ENCODE measurements around the gene OBSCN.
A peak's percentile ranks its signal among the peaks of the same experiment; 100 is the strongest.

OBSCN gene, protein sequence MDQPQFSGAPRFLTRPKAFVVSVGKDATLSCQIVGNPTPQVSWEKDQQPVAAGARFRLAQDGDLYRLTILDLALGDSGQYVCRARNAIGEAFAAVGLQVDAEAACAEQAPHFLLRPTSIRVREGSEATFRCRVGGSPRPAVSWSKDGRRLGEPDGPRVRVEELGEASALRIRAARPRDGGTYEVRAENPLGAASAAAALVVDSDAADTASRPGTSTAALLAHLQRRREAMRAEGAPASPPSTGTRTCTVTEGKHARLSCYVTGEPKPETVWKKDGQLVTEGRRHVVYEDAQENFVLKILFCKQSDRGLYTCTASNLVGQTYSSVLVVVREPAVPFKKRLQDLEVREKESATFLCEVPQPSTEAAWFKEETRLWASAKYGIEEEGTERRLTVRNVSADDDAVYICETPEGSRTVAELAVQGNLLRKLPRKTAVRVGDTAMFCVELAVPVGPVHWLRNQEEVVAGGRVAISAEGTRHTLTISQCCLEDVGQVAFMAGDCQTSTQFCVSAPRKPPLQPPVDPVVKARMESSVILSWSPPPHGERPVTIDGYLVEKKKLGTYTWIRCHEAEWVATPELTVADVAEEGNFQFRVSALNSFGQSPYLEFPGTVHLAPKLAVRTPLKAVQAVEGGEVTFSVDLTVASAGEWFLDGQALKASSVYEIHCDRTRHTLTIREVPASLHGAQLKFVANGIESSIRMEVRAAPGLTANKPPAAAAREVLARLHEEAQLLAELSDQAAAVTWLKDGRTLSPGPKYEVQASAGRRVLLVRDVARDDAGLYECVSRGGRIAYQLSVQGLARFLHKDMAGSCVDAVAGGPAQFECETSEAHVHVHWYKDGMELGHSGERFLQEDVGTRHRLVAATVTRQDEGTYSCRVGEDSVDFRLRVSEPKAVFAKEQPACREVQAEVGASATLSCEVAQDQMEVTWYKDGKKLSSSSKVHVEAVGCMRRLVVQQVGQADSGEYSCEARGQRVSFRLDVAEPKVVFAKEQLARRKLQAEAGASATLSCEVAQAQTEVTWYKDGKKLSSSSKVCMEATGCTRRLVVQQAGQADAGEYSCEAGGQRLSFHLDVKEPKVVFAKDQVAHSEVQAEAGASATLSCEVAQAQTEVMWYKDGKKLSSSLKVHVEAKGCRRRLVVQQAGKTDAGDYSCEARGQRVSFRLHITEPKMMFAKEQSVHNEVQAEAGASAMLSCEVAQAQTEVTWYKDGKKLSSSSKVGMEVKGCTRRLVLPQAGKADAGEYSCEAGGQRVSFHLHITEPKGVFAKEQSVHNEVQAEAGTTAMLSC (N-terminal part only)
- total RNA-seq, result 243 to 363 (median 268) reads per million in 4 donors

DNA sequence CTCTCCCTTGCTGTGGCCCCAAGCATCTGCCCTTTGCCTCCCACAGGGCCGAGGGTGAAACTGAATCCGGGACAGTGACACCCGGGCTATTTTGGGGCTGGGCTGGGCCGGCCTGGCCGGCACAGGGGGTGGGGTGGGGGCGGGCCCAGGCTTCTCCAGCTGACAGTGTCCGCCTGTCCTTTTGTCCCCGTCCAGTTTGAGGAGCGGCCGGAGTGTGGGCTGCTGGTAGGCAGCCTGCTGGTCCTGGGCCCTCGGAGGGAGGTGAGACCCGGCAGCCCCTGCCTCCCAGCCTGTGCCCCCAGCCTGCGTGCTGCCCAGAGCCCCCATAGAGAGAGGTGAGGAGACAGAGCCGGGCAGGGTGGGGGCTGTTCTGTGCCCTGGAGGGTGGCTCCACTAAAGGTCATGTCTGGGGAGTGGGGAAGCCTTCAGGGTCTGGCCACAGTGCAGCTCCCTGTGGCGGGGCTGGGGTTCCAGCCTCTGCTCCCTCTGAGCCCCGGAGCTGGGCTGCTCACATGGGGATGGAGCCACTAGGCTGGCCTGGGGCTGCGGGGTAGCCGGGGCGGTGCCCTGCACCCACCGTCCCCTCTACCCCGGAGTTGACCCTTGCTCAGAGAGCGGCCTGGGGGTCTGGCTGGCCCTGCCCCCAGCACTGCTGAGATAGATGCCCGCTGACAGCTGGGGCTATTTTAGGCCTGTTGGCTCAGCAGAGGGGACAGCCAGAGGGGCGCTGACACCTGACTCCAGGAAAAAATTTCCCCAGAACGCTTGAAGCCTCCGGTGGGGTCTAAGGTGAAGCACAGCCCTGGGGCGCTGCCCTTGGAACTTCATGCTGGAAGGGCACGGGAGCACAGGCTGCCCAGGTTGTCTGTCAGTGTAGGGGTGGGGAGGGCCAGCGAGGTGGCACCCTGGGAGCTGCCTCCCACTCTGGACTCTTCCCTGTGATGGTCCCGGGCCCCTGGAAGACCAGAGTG is at the start of gene OBSCN:
Gene OBSCN (plus strand): TSS at position 194 of the 971 bp plus-strand sequence. CDS start 3,740 bp downstream, outside the sequence.
- no peak for DNase-seq

DNA sequence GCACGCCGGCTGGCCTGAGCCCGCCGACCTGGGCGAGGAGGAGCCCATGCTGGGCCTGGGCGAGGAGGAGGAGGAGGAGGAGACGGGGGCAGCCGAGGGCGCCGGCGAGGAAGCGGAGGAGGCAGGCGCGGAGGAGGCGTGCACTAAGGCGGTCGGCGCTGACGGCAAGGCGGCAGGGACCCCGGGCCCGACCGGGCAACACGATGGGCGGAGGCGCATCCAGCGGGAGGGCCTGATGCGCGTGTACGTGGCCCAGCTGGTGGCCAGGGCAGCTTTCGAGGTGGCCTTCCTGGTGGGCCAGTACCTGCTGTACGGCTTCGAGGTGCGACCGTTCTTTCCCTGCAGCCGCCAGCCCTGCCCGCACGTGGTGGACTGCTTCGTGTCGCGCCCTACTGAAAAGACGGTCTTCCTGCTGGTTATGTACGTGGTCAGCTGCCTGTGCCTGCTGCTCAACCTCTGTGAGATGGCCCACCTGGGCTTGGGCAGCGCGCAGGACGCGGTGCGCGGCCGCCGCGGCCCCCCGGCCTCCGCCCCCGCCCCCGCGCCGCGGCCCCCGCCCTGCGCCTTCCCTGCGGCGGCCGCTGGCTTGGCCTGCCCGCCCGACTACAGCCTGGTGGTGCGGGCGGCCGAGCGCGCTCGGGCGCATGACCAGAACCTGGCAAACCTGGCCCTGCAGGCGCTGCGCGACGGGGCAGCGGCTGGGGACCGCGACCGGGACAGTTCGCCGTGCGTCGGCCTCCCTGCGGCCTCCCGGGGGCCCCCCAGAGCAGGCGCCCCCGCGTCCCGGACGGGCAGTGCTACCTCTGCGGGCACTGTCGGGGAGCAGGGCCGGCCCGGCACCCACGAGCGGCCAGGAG is 49.5 kb upstream of the OBSCN start:
- no peak for DNase-seq

- no peak for DNase-seq
These were observed 48.7 kb upstream of the OBSCN start for GRCh38 chr1:228159008-228159665.

GRCh38 chr1:228160201-228160761 is 47.6 kb upstream of the OBSCN start:
- no peak for DNase-seq

DNA sequence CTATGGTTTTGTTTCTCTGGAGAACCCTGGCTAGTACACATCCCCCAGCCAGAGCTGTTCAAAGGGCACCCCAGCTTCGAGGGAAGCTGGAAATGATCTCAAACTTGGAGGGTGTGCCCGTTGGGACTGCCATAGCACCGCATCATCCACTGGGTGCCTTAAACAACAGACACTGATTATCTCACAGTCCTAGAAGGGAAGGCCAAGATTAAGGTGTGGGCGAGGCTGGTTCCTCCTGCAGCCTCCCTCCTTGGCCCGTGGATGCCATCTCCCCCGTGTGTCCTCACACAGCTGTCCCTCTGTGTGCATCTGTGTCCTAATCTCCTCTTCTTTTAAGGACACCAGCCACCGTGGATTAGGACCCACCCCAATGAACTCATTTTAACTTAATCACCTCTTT is 46.5 kb upstream of the OBSCN start:
- DNase-seq, result no peak

GRCh38 chr1:228161866-228162265 is 46.0 kb upstream of the OBSCN start:
- DNase-seq, result no peak

DNA sequence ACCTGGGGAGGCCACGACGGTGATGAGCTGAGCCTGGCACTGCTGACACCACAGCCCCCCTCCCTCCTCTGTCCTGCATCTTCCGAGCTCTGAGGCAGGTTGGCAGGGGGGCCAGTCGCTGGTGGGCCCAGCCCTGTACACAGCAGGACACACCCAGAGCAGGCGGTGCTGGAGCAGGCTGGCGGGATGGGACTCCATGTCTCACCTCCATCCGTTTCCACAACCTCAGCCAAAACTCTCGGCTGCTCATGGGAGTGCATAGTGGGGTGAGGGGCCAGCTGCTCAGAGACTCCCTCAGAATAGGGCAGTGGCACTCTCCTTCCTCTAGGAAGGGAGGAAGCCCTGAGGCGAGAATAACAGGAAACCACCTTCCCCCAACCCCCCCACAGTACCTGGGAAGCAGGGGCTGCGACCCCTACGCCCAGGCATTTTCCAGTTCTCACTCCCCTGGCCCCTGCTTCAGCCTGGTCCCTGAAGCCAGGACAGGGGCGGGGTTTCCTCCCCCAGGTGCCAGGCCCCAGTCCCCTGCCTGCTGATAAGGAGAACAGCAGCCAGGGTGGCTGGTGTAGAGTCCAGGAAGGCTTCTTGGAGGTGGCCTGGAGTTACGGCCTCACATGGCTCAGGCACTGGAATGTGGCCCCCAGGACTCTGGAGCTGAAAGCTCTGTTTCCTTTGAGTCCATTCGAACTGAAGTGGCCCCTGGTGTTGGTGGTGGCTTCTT is 45.4 kb upstream of the OBSCN start:
- DNase-seq, result no peak

GRCh38 chr1:228163007-228163753 is 44.7 kb upstream of the OBSCN start:
- no peak for DNase-seq

DNA sequence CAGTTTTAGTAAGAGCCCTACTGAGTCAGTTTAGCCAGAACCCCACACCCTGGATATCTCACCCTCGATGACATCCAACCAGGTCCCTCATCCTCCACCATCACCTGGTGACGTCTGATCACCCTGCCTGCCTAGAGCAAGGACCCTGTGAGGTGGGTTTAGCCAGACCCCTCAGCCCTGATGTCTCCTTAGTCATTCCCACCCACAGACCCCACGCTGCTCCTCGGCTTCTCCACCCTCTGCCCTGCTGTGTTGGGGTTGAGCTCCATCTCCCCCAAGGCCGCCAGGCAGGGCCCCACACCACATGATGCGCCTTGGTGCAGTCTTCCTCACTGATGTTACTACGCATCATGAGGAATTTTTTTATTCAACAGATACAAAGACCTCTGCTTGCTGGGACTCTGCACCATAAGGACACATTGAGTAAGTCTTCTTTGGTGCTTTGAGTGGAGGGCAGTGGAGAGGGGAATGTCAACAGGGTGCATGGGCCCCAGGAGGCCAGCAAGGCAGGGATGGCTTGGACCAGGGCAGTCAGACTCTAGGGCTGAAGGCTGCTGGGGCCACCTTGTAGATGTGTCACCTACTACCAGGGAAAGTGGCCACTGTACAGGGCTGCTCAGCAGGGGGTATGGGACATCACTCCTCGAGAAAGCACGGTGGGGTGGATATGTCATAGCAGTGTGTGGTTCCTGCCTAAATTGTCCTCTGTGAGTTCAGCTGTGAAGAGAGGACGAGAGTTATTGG is 43.9 kb upstream of the OBSCN start:
- DNase-seq, result no peak

DNA sequence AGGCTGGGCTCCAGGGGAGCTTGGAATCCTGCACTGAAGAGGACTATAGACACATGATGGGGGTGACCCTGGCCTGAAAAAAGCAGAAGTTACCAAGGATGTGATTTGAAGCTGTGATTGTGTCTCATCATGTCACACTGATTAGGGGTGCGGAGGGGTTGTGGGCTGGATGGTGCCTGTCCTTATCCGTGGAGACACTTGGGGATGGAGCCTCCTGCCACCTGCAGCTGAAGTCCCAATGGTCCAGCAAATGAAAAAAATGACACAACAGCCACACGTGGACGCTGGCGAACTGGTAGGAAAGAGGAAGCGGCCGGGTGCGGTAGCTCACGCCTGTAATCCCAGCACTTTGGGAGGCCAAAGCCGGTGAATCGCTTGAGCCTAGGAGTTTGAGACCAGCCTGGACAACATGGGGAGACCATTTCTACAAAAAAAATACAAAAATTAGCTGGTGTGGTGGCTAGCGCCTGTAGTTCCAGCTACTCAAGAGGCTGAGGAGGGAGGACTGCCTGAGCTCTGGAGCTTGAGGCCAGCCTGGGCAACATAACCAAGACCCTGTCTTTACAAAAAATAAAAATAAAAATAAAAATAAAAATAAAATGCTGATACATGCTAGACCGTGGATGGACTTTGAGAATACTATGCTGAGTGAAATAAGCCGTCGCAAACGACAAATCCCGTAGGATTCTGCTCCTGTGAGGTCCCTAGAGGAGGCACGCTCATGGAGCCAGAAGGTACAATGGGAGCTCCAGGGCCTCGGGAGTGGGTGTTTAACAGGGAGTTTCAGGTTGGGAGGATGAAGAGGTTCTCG is 43.1 kb upstream of the OBSCN start:
- DNase-seq, result no peak

DNA sequence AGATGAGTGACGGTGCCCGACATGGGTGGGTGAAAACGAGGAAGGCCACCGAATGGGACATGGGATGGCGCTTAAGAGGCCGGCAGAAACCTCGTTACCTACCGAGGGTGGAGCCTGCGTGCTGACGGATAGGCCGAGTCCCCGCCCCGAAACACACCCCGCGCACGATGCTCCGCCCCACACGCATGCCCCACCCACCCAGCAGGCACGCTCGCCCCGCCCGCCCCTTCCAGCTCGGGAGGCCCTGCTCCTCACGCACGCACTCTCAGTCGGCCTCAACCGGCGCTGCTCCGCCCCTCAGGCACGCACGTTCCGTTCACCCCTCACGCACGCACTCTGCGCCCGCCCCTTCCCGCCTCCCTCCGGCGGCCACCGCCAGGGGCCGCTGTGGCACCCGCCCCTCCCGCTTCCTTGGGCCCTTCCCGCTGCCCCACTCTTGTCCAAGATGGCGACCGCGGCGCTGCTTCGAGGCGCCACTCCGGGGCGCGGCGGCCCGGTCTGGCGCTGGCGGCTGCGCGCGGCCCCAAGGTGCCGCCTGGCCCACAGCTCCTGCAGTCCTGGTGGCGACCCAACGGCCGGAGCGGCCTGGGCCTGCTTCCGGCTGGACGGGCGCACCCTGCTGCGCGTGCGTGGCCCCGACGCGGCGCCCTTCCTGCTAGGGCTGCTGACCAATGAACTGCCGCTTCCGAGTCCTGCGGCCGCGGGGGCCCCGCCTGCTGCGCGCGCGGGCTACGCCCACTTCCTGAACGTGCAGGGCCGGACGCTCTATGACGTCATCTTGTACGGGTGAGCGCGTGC is 42.3 kb upstream of the OBSCN start, which contains the start of gene IBA57:
Gene IBA57 (plus strand): TSS at position 433 of the 798 bp plus-strand sequence. CDS start 13 bp downstream, at position 446.
- peak; percentile 99 to 100 (median 100) for DNase-seq

GRCh38 chr1:228166170-228166936 is 41.5 kb upstream of the OBSCN start:
- peak in 4 of 5 donors; percentile 54 to 62 (median 56) for DNase-seq

DNA sequence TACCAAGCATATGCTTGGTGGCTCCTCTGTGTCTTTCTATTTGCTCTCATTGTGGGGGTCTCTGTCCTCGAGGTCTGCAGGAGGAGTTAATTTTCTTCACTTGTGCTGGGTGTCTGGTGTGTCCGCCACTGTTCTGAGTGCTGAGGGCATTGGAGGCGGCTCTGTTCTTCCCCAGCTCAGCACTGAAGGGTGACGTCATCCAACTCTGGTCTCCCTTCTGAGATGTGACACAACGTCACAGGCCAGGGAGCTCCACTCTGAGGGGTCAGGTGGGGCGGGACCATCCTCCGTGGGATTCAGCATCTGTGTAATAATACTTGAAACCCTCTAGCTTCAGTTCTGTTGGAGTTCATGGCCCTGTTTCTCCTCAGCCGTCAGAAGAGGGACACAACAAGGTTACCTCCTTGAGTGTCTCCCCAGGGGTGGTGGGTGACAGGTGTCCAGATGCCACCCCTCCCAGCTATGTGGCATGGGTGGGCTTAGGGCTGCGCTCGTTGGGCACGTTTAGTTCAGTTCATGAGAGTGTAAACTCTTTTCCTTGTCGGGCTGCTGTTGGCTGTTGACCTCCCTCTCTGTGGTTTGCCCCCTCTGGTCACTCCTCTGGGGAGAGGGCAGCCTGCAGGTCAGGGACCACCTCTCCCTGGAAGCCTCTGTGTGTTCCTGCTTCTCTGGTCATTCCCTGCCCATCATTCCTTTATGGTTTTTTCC is 39.1 kb upstream of the OBSCN start:
- DNase-seq, result no peak

- DNase-seq, result no peak
These were observed 38.5 kb upstream of the OBSCN start for GRCh38 chr1:228169345-228169744.
